Hepatocyte (in vitro differentiated cells): ENCODE results near the gene AP1G2. TPM values are rescaled to one million over a fixed set of nuclear protein-coding genes. Genes with fewer than 3 reads are reported as not detected.
"Not testable (repeated sequence)": the region's sequence is repeated elsewhere in the genome, so short reads cannot be mapped to it uniquely, and the experiment has no call there.

Experiments
- DNase-seq: peaks from one replicate; pipeline ENCODE4 v3.0.0-alpha.2; 2016; ENCODE audit warnings: low spot score
- H2AFZ ChIP-seq: fragments of 200-600 bp; sonication (generic); 2 replicates; pipeline ENCODE4 v1.6.0; 2016; ENCODE audit warnings: antibody characterized with exemption, mild to moderate bottlenecking
- H3K27ac ChIP-seq: fragments of 200-600 bp; sonication (generic); 2 replicates; pipeline ENCODE4 v1.5.1; 2016; ENCODE audit warnings: mild to moderate bottlenecking
- H3K27me3 ChIP-seq: fragments of 200-600 bp; sonication (generic); 2 replicates; pipeline ENCODE4 v1.6.1; 2016
- H3K36me3 ChIP-seq: fragments of 200-600 bp; sonication (generic); replicated peaks from 2 replicates; pipeline ENCODE4 v1.5.1; 2016; ENCODE audit warnings: low read depth; ENCODE audit not compliant: insufficient read depth
- H3K4me1 ChIP-seq: fragments of 200-600 bp; sonication (generic); 2 replicates; pipeline ENCODE4 v1.5.1; 2016; ENCODE audit warnings: mild to moderate bottlenecking, moderate library complexity; ENCODE audit not compliant: insufficient read depth
- H3K4me2 ChIP-seq: fragments of 200-600 bp; sonication (generic); 2 replicates; pipeline ENCODE4 v1.6.0; 2016
- H3K4me3 ChIP-seq: fragments of 200-600 bp; sonication (generic); 2 replicates; pipeline ENCODE4 v1.5.1; 2016; ENCODE audit warnings: mild to moderate bottlenecking
- H3K79me2 ChIP-seq: fragments of 200-600 bp; sonication (generic); 2 replicates; pipeline ENCODE4 v1.6.0; 2017; ENCODE audit warnings: mild to moderate bottlenecking
- H3K9me2 ChIP-seq: fragments of 200-600 bp; sonication (generic); replicated peaks from 2 replicates; pipeline ENCODE4 v1.6.0; 2017; ENCODE audit warnings: mild to moderate bottlenecking; ENCODE audit not compliant: insufficient read depth
- H3K9me3 ChIP-seq: fragments of 200-600 bp; sonication (generic); 2 replicates; pipeline ENCODE4 v1.5.1; 2016; ENCODE audit warnings: low read depth, mild to moderate bottlenecking
- H4K20me1 ChIP-seq: fragments of 200-600 bp; sonication (generic); 2 replicates; pipeline ENCODE4 v1.6.0; 2016; ENCODE audit warnings: mild to moderate bottlenecking; ENCODE audit not compliant: insufficient read depth, poor library complexity, severe bottlenecking
- CTCF ChIP-seq: fragments of 200-600 bp; sonication (generic); IDR thresholded peaks from 2 replicates; pipeline ENCODE4 v1.5.1; 2016; ENCODE audit warnings: antibody characterized with exemption, mild to moderate bottlenecking; ENCODE audit not compliant: poor library complexity
- EZH2 ChIP-seq: fragments of 200-600 bp; sonication (generic); IDR thresholded peaks from 2 replicates; pipeline ENCODE4 v1.6.1; 2016; ENCODE audit warnings: antibody characterized with exemption, mild to moderate bottlenecking, borderline replicate concordance
- EZH2phosphoT487 ChIP-seq: fragments of 200-600 bp; sonication (generic); IDR thresholded peaks from one replicate; pipeline ENCODE4 v1.6.1; 2018; ENCODE audit warnings: antibody characterized with exemption, mild to moderate bottlenecking, low read depth, moderate library complexity; ENCODE audit not compliant: unreplicated experiment, severe bottlenecking
- WGBS: methylation state at CpG from one replicate; pipeline ENCODE4 v1.1.6; 2016; ENCODE audit warnings: low lambda C conversion rate; ENCODE audit errors: missing lambda C conversion rate; 5-methylcytosine and 5-hydroxymethylcytosine counted together
- polyA plus RNA-seq: library from polyadenylated mRNA; unstranded; fragments of >200 nt; fragmentation: Nextera tagmentation; extraction: Ambion mirVana; gene quantifications from 2 replicates; pipeline ENCODE4 v1.2.1, GENCODE V29; 2016
- total RNA-seq: library from RNA; depleted of rRNA; stranded (reverse); fragments of >200 nt; gene quantifications from 2 replicates; pipeline ENCODE4 v1.2.3, GENCODE V29; 2014

AP1G2 gene
- total and polyA plus RNA-seq, 2 experiments from 2014 or later, result 87.5 to 191 TPM

DNA sequence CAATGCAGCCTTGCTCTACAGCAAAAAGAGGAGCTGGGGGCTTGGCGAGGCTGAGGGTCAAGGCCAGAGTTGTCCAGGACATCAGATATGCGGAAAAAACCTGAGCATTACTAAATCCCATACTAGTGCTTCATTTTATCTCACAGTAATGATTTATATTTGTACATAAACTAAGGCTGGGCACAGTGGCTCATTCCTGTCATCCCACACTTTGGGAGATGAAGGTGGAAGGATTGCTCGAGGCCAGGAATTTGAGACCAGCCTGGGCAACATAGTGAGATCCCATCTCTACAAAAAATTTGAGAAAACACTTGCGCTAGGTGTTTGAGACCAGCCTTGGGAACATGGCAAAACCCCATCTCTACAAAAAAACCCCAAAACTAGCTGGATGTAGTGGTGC, 22.6 kb upstream of the AP1G2 start:
- 95% methylated on average over 4 of the region's 4 CpGs for WGBS

DNA sequence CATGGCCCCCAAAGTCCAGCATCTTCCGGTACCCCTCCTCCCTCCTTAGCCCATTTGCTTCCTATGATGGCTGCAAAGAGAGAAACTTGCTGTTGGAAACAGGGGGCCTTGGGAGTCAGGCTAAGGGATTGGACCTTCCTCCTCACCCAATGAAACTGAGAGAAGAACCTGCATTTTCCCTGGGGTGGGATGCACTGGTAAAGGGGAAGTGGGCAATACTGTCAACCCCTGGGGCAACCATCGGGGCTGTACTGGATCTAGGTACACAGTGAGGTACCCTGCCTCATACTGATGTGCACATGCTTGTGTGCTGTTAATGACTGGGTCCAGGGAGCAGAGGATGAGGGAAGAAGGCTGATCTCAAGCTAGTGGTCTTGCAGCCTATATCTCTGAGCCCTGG, 22.0 kb upstream of the AP1G2 start:
- Histone ChIP-seq H3K79me2 (no peaks in the 10 kb centered on the region), H3K4me3 (no peak overlapping the region), H4K20me1 (no peaks in the 10 kb centered on the region), H3K27me3 (no peaks in the 10 kb centered on the region), H3K4me2 (no peak overlapping the region), H2AFZ (peak overlapping the region; percentile 27), H3K27ac (no peak overlapping the region), H3K36me3 (no peaks in the 10 kb centered on the region), H3K4me1 (no peaks in the 10 kb centered on the region), H3K9me2 (no peaks in the 10 kb centered on the region), H3K9me3 (no peaks in the 10 kb centered on the region)
- WGBS, result 87% methylated on average over 2 of the region's 2 CpGs
- peak; percentile 4 for DNase-seq
- TF ChIP-seq EZH2phosphoT487 (no peak), CTCF (no peak), EZH2 (no peak)

More for the DNA sequence above, 22.6 kb upstream of the AP1G2 start:
- Histone ChIP-seq H4K20me1 (no peaks in the 10 kb centered on the region), H2AFZ (no peak overlapping the region), H3K9me2 (no peaks in the 10 kb centered on the region), H3K4me1 (no peaks in the 10 kb centered on the region), H3K79me2 (no peaks in the 10 kb centered on the region), H3K27ac (no peak overlapping the region), H3K4me2 (no peak overlapping the region), H3K4me3 (no peak overlapping the region), H3K36me3 (no peaks in the 10 kb centered on the region), H3K9me3 (no peaks in the 10 kb centered on the region), H3K27me3 (no peaks in the 10 kb centered on the region)
- no peak for DNase-seq
- no peak for TF ChIP-seq CTCF
- no peak for TF ChIP-seq EZH2
- TF ChIP-seq EZH2phosphoT487, result no peak

DNA sequence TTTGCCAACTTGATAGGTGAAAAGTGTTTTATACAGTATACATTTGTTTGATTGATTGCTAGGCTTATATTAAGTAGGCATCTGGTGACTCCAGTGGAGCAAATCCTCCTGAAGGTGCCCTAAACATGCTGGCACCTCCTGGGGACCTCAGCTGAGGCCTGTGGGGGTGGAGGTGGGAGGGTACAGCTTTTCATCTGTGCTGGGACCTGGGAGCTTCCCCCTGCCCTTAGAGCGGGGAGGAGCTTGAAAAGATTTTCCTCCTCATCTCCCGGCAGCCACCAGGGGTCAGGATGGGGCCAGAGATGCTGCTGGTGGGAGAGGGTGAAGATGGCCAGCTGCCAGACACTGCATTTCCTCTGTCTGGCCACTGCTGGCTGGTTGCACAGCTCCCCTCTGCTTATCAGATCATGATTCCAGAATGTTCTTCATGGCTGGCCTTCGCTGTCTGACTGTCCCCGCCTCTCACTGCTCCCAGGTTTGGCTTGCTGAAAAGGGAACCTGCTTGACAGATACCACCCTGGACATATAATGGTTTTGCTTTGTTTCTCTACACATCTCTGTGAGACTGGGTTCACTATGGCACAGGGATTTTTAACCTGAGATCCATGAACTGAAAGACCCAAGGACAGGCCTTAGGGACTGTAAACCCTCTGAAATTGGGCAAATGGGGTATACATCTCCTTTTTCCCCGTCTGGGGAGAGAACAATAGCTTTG, 21.4 kb upstream of the AP1G2 start:
- peak overlapping the region; percentile 27 for H2AFZ ChIP-seq
- H4K20me1 ChIP-seq, result no peaks in the 10 kb centered on the region
- H3K9me2 ChIP-seq, result no peaks in the 10 kb centered on the region
- no peaks in the 10 kb centered on the region for H3K4me1 ChIP-seq
- H3K4me3 ChIP-seq, result no peak overlapping the region
- TF ChIP-seq EZH2 (no peak), EZH2phosphoT487 (no peak), CTCF (peak; percentile 91)
- 12% methylated on average over 5 of the region's 5 CpGs for WGBS
- H3K27me3 ChIP-seq, result no peaks in the 10 kb centered on the region
- H3K36me3 ChIP-seq, result no peaks in the 10 kb centered on the region
- H3K9me3 ChIP-seq, result no peaks in the 10 kb centered on the region
- no peak overlapping the region for H3K4me2 ChIP-seq
- no peaks in the 10 kb centered on the region for H3K79me2 ChIP-seq
- DNase-seq, result peak; percentile 96
- H3K27ac ChIP-seq, result no peak overlapping the region

DNA sequence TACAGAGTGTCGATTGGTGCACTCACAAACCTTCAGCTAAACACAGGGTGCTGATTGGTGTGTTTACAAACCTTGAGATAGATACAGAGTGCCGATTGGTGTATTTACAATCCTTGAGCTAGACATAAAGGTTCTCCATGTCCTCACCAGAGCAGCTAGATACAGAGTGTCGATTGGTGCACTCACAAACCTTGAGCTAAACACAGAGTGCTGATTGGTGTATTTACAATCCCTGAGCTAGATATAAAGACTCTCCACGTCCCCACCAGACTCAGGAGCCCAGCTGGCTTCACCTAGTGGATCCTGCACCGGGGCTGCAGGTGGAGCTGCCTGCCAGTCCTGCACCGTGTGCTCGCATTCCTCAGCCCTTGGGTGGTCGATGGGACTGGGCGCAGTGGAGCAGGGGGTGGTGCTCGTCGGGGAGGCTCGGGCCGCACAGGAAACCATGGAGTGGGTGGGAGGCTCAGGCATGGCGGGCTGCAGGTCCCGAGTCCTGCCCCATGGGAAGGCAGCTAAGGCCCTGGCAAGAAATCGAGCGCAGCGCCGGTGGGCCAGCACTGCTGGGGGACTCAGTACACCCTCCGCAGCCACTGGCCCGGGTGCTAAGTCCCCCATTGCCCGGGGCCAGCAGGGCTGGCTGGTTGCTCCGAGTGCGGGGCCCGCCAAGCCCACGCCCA, 17.1 kb upstream of the AP1G2 start:
- not testable (repeated sequence) for H4K20me1 ChIP-seq, H3K79me2 ChIP-seq, H3K27ac ChIP-seq, DNase-seq, H3K9me2 ChIP-seq, H3K36me3 ChIP-seq, H3K9me3 ChIP-seq, H3K4me1 ChIP-seq, H2AFZ ChIP-seq, H3K4me3 ChIP-seq, H3K27me3 ChIP-seq, H3K4me2 ChIP-seq
- WGBS, result 94% methylated on average over 22 of the region's 26 CpGs

DNA sequence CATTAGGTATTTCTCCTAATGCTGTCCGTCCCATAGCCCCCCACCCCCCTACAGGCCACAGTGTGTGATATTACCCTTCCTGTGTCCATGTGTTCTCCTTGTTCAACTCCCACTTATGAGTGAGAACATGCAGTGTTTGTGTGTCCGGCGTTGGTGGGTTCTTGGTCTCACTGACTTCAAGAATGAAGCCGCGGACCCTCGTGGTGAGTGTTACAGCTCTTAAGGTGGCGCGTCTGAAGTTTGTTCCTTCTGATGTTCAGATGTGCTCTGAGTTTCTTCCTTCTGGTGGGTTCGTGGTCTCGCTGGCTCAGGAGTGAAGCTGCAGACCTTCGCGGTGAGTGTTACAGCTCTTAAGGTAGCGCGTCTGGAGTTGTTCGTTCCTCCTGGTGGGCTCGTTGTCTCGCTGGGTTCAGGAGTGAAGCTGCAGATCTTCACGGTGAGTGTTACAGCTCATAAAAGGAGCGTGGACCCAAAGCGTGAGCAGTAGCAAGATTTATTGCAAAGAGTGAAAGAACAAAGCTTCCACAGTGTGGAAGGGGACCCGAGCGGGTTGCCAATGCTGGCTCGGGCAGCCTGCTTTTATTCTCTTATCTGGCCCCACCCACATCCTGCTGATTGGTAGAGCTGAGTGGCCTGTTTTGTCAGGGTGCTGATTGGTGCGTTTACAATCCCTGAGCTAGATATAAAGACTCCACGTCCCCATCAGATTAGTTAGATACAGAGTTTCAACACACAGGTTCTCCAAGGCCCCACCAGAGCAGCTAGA, 16.4 kb upstream of the AP1G2 start:
- H3K27ac ChIP-seq, H2AFZ ChIP-seq, H4K20me1 ChIP-seq, H3K27me3 ChIP-seq, H3K9me3 ChIP-seq, H3K4me3 ChIP-seq, DNase-seq, H3K9me2 ChIP-seq, H3K4me2 ChIP-seq, H3K79me2 ChIP-seq, H3K4me1 ChIP-seq, H3K36me3 ChIP-seq: not testable (repeated sequence)
- WGBS, result 86% methylated on average over 25 of the region's 25 CpGs
